T-helper 1 cell treated with Interleukin-12 subunit alpha and Interleukin-12 subunit beta and Interleukin-4 antibody, amounts not matched to agents 30 ng/mL and 1 ng/mL, for 36 hours (primary cell): ENCODE measurements around the gene TSHZ2. TPM values are rescaled to one million over a fixed set of nuclear protein-coding genes. Genes with fewer than 3 reads are reported as not detected.

Source experiments
- intact Hi-C: fragments of 100-400 bp; cut with micrococcal nuclease; formaldehyde crosslinking; loops from one replicate; pipeline ENCODE4 v1.15.1; 2024
- total RNA-seq: library from RNA; stranded (reverse); gene quantifications from 2 replicates; pipeline ENCODE4 v1.2.3, GENCODE V29; 2022

The TSHZ2 gene
- total RNA-seq, 1 donor from 2014 or later = 28.4 TPM

- intact Hi-C loops = no loop called here
These were observed 150.7 kb downstream of the TSHZ2 start for GRCh38 chr20:53122853-53123252.

- intact Hi-C loops = no loop called here
These were observed 152.0 kb downstream of the TSHZ2 start for GRCh38 chr20:53124075-53124551.

DNA sequence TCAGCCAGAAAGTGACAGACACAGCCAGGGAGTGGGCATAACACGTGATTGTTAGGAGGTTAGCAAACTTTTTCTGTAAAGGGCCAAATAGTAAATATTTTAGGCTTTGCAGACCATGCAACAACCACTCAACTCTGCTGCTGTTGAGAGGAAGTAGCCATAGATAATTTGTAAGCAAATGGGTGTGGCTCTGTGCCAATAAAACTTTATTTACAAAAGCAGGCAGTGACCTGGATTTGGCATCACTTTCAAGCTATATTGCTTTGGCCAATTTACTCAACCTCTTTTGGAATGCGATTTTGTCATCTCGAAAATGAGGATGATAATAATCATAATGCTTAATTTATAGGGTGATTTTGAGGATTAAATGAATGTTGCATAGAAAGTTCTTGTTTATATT is 152.6 kb downstream of the TSHZ2 start:
- intact Hi-C loops = no loop called here

- intact Hi-C loops = no loop called here
These were observed 154.0 kb downstream of the TSHZ2 start for GRCh38 chr20:53126185-53126584.

GRCh38 chr20:53127027-53127426 is 154.9 kb downstream of the TSHZ2 start:
- intact Hi-C loops = no loop called here

- intact Hi-C loops = no loop called here
These were observed 155.8 kb downstream of the TSHZ2 start for GRCh38 chr20:53128004-53128403.

- intact Hi-C loops = no loop called here
These were observed 157.4 kb downstream of the TSHZ2 start for GRCh38 chr20:53129563-53129962.

- intact Hi-C loops = no loop called here
These were observed 158.6 kb downstream of the TSHZ2 start for GRCh38 chr20:53130795-53131194.

GRCh38 chr20:53133125-53133524 is 161.0 kb downstream of the TSHZ2 start:
- intact Hi-C loops = no loop called here

- intact Hi-C loops = no loop called here
These were observed 161.5 kb downstream of the TSHZ2 start for GRCh38 chr20:53133628-53134027.

GRCh38 chr20:53136473-53136872 is 164.3 kb downstream of the TSHZ2 start:
- intact Hi-C loops = loop anchor here (5.0 kb wide), 2 partner anchors 51 to 159 kb away; no protein-coding TSS in a partner anchor

- intact Hi-C loops = loop anchor here (5.0 kb wide), 2 partner anchors 49 to 161 kb away; no protein-coding TSS in a partner anchor
These were observed 166.5 kb downstream of the TSHZ2 start for GRCh38 chr20:53138454-53139262.

DNA sequence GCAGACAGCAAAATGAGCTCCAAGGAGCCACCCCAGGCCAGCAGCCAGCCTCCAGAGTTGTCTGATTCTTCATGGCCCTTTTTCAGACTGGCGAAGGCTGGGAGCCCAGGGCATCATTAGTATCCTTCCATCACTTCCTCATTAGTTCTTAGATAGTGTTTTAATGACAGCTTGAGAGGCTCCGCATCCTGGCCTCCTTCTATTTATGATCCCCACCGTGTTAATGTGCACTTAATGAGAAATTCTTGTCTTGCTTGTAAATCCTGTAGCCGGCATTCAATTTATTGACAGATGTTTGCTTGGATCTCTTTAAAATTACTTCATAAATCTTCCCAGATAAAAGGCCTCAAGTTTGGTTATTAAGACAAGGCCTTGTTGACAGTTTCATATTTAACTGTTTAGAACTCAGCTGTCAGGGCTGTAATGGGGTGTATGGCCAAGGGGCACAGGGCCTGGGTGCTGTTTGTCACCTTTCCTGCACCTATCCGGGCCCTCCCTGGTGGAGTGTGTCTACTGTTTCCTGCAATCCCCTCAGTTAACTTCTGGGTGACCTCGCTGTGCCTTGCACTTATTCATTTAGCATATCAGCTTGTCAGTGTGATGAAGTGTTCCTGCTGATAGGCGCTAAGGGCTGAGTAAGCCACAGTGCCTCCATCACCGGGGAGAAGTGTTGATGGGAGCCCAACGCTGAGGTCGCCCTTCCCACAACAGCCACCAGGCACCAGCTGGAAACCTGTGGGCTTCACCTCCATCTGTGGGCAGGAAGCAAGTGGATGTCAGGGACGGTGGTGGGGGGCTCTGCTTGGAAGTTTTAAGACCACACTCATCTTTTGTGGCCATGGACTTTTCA is 169.3 kb downstream of the TSHZ2 start:
- intact Hi-C loops = no loop called here

GRCh38 chr20:53142225-53143127 is 170.3 kb downstream of the TSHZ2 start:
- intact Hi-C loops = no loop called here

DNA sequence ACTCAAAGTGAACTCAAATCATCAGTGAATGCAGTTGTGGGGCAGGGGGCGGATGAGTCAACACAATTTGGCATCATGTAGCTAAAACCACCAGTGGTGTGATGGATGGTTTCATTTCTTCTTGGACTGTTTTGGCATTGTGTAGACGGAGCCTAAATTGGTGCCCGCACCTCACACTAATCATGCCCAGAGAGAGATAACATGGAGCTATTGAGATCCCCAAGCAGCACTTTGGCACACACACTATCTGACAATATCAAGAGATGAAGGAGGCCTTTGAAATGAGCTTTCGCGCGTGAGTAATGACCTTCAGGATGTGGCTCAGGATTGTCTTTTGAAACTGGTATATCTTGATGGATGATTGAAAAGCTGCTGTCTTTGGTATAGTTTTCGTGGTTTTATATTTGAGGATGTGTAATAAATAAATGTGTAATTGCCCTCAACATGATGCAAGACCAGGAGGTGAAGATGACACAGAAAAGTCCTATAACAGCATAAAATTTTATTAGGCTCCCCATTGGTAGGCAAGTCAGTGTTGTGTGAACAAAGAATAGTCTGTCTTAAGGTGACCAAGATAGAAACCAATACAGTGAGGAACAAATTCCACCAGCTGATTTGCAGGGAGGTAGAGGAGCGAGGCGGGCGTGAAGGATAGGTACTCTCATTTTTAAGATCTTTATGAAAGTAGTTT is 174.2 kb downstream of the TSHZ2 start:
- intact Hi-C loops = loop anchor here (1.0 to 5.0 kb wide), 3 partner anchors 68 to 174 kb away; partner anchors contain the start of gene TSHZ2

DNA sequence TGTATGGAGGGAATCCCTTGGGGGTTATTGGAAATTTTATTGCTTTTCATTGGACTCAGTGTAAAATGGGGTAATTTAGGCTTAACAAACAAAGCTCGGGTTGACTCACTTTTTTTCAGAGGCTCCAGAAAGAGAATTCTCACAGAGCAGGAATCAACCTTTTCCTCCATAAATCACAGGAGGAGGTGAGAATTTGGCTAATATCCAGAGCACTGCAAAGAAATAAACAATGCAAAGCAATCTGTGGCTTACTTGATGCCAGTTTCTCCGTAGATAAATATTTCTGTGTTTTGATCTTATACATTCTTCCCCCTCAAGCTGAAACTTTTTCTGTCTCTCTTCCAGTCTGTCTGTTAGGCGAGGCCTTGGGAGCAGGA is 176.6 kb downstream of the TSHZ2 start:
- intact Hi-C loops = loop anchor here (2.0 to 5.0 kb wide), 3 partner anchors 78 to 176 kb away; partner anchors contain the start of gene TSHZ2

DNA sequence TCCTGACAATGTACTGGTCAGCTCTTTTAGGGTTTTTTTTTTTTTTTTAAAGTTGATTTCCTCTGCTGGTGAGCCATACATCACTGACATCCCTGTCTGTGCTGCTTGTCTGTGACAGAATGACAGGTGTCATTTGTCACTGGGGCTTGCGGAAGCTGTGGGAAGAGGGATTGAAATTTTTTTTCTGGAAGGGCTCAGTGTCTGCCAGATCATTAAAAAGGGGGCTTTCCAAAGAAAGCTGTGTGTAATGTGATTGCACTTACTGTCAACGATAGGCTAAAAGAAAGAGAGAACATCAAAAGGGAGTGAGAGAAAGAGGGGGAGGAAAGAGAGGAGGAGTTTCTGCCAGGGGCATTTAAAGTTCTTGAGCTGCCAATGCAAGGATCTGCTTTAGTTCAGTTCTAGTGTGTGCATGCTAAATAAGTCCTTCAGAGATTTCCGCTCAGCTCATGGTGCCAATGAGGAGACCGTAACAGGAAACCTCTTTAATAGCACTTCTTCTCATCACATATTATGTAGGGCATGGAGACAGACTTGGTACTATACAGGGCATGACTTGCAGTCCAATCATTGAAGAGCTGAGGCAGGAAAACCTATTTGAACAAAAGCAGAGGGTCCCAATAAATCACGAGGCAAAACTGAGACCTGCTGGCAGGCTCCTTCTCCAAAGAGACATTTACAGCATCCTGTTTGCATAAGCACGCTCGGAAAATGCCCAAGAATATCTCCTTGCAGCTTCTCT is 177.2 kb downstream of the TSHZ2 start:
- intact Hi-C loops = loop anchor here (2.0 to 5.0 kb wide), 3 partner anchors 79 to 177 kb away; partner anchors contain the start of gene TSHZ2

- intact Hi-C loops = loop anchor here (2.0 to 5.0 kb wide), 3 partner anchors 79 to 178 kb away; partner anchors contain the start of gene TSHZ2
These were observed 177.7 kb downstream of the TSHZ2 start for GRCh38 chr20:53149890-53150205.

GRCh38 chr20:53150532-53150931 is 178.4 kb downstream of the TSHZ2 start:
- intact Hi-C loops = no loop called here

DNA sequence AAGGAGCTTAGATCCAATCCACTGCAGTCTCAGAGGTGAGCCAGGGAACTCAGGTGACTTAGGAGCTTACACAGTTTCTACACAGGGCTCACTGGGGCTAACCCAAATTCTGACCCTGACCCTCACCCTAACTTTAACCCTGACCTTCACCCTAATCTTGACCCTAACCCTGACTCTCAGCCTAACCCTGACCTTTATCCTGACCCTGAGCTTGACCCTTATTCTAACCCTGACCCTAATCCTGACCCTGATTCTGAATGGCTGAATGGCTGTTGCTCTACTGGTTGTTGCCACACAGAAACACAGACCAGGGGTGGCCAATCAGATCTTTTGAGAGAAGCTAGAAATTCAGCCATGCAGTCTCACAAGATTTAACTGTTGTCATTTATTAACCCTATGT is 180.1 kb downstream of the TSHZ2 start:
- intact Hi-C loops = no loop called here
